ENCODE measurements around the gene INSC. TPM values are rescaled to one million over a fixed set of nuclear protein-coding genes. Genes with fewer than 3 reads are reported as not detected.
A peak's percentile ranks its signal among the peaks of the same experiment; 100 is the strongest.

Gene INSC
- total and polyA plus RNA-seq, 2 of the 8 experiments (the other 6 are each of a cell fraction or from before 2014, with no cell fraction given) = 0.58 to 0.59 TPM

GRCh38 chr11:15143855-15144254, 29.1 kb downstream of the INSC start:
- Histone ChIP-seq H3K36me3 (ENCODE audit: control insufficient read depth in 2 of 4, insufficient read depth in 4 of 4, low read length in 3 of 4) (no peaks in the 10 kb centered on the region), H3K56ac (replicated peaks; ENCODE audit: insufficient read length, low read depth, low read length) (no peak overlapping the region)
- POLR2A ChIA-PET (ENCODE audit: partially characterized antibody) = no interaction called here

More at GRCh38 chr11:15143855-15144254, 29.1 kb downstream of the INSC start:
- Histone ChIP-seq H2BK120ac (replicated peaks; ENCODE audit: low read depth, low read length) (no peak overlapping the region), H4K5ac (ENCODE audit: insufficient read length, low read depth, low read length) (no peak overlapping the region), H3K18ac (ENCODE audit: extremely low read depth, low read length) (no peak overlapping the region), H3K79me2 (ENCODE audit: control insufficient read depth in 1 of 2, insufficient read depth in 2 of 2, low read length in 2 of 2) (no peaks in the 10 kb centered on the region), H3K27ac (ENCODE audit: low read depth, low read length) (no peak overlapping the region), H3K4ac (replicated peaks; ENCODE audit: insufficient read length, low read depth, low read length) (no peak overlapping the region), H3K9me3 (ENCODE audit: insufficient read depth in 2 of 2, low read depth in 1 of 2, low read length in 1 of 2) (no peaks in the 10 kb centered on the region), H2BK12ac (ENCODE audit: low read depth, low read length) (no peak overlapping the region), H3K4me2 (ENCODE audit: insufficient read depth in 1 of 2, low read depth in 2 of 2, low read length in 2 of 2) (no peak overlapping the region), H4K8ac (ENCODE audit: extremely low read depth, insufficient read depth, low read length) (no peak overlapping the region), H2AFZ (ENCODE audit: low read length) (0 out of 2 replicates have a peak overlapping the region, but pooled peaks have one; percentile 23), H3K4me1 (replicated peaks in 1 of 4; ENCODE audit: control insufficient read depth in 3 of 4, insufficient read depth in 4 of 4, low read length in 3 of 4) (peaks cover 0 to 7% (median 3%) of the 10 kb centered on the region in 4 experiments; a peak in 3 of 7 replicates), H4K91ac (replicated peaks; ENCODE audit: insufficient read length, low read length) (no peak overlapping the region), H3K4me3 (ENCODE audit: extremely low read depth in 1 of 4, insufficient read depth in 2 of 4, low read depth in 3 of 4, low read length in 4 of 4) (no peak overlapping the region), H3K79me1 (ENCODE audit: low read depth, low read length) (no peaks in the 10 kb centered on the region), H4K20me1 (replicated peaks in 1 of 2; ENCODE audit: control insufficient read depth in 1 of 2, insufficient read depth in 2 of 2, low read length in 2 of 2) (no peaks in the 10 kb centered on the region), H2BK20ac (ENCODE audit: low read length) (no peak overlapping the region), H3K27me3 (replicated peaks in 1 of 4; ENCODE audit: control insufficient read depth in 3 of 4, extremely low read depth in 1 of 4, insufficient read depth in 3 of 4, low read length in 3 of 4) (no peaks in the 10 kb centered on the region), H2AK5ac (ENCODE audit: low read depth, low read length) (no peak overlapping the region), H3K9ac (replicated peaks in 1 of 4; ENCODE audit: extremely low read depth in 1 of 4, low read depth in 3 of 4, low read length in 3 of 4) (no peak overlapping the region), H3K23me2 (ENCODE audit: low read depth, low read length) (no peaks in the 10 kb centered on the region), H3K14ac (ENCODE audit: insufficient read length) (no peak overlapping the region), H2BK5ac (ENCODE audit: low read depth, low read length) (no peak overlapping the region), H2BK15ac (ENCODE audit: low read length) (no peak overlapping the region), H3K23ac (ENCODE audit: insufficient read length) (no peak overlapping the region)
- TF ChIP-seq SIX5 (IDR thresholded peaks at IDR 0.05; ENCODE audit: low read depth, low read length) (no peak), USF2 (IDR thresholded peaks at IDR 0.05; ENCODE audit: low read length) (peak; percentile 24; the same call in 1 of the 2 replicates)
- DNase-seq (ENCODE audit: low read depth in 1 of 2, low spot score in 2 of 2) (no peak), FAIRE-seq (no peak)
- CTCF ChIA-PET (ENCODE audit: partially characterized antibody) = interaction anchor here (1.0 to 9.8 kb wide), 6 partner anchors 10 to 175 kb away, joined by 3 to 107 read pairs (median 5); no protein-coding TSS in a partner anchor
